HCT116 (cell line): ENCODE data around the gene PCDHA2. TPM values are rescaled to one million over a fixed set of nuclear protein-coding genes. Genes with fewer than 3 reads are reported as not detected.
"Not testable (repeated sequence)": the region's sequence is repeated elsewhere in the genome, so short reads cannot be mapped to it uniquely, and the experiment has no call there.

Experiments used
- ATAC-seq: fragments of 200-7000 bp; cut with Tn5 transposase; 2 replicates; pipeline ENCODE4 v1.9.1; 2020; ENCODE audit warnings: mild to moderate bottlenecking, moderate library complexity
- BruUV-seq: library from RNA; stranded (reverse); fragments of 400-500 nt; replicated peaks from 2 replicates; lab custom pipeline; 2021; lab: Mats Ljungman, UMichigan
- CTCF ChIA-PET: fragments of 300-600 bp; sonication (Branson Sonifier 250); formaldehyde crosslinking; loops from one replicate; lab custom pipeline; 2021; ENCODE audit warnings: antibody characterized with exemption; lab: Charles Lee
- POLR2A ChIA-PET: fragments of 300-600, 350-600 bp; sonication (Branson Sonifier 250); formaldehyde crosslinking; loops from one replicate; lab custom pipeline; 2021; ENCODE audit warnings: antibody characterized with exemption; lab: Charles Lee
- RAD21 ChIA-PET, 2 experiments: fragments of 300-600 bp; sonication (Branson Sonifier 250); formaldehyde crosslinking; loops; one replicate each; lab custom pipeline; 2023; ENCODE audit warnings: low total read pairs in 2 of 2; ENCODE audit not compliant: uncharacterized antibody in 2 of 2, unreplicated experiment in 2 of 2, low non-redundant PET in 1 of 2; lab: Charles Lee
- DNase-seq: peaks from one replicate; pipeline ENCODE4 v3.0.0-alpha.2; 2010; ENCODE audit warnings: low read depth, low spot score
- H2AFZ ChIP-seq: fragments of 200-600 bp; shearing (Covaris generic), sonication (generic); 2 replicates; pipeline ENCODE4 v1.6.1; 2017; ENCODE audit warnings: low read depth, mixed run types, mixed read lengths, antibody characterized with exemption, low read length; ENCODE audit not compliant: poor library complexity, severe bottlenecking
- H3K27ac ChIP-seq: 2 replicates; pipeline ENCODE4 v1.5.1; 2012; ENCODE audit warnings: low read depth, low read length
- H3K27me3 ChIP-seq: fragments of 200-600 bp; sonication (generic); 2 replicates; pipeline ENCODE4 v1.6.1; 2016; ENCODE audit warnings: mixed run types, low read length, mixed read lengths; ENCODE audit not compliant: insufficient read depth
- H3K36me3 ChIP-seq, 2 experiments: fragments of 200-500 bp in 1 of 2; fragments of 200-600 bp in 1 of 2; sonication (Bioruptor generic) in 1 of 2; sonication (generic) in 1 of 2; 2 replicates each; pipeline versions ENCODE4 v1.5.1 to v1.6.1; 2014 to 2016; ENCODE audit warnings: low read length in 2 of 2, inconsistent platforms in 1 of 2, mixed read lengths in 1 of 2, mixed run types in 1 of 2; ENCODE audit not compliant: insufficient read depth in 2 of 2, control insufficient read depth in 1 of 2
- H3K4me1 ChIP-seq, 2 experiments: fragments of 200-600 bp in 1 of 2; sonication (generic) in 1 of 2; 2 replicates each; pipeline versions ENCODE4 v1.5.1 to v1.6.1; 2012 to 2017; ENCODE audit warnings: low read length in 2 of 2, inconsistent platforms in 1 of 2, mild to moderate bottlenecking in 1 of 2, mixed read lengths in 1 of 2, mixed run types in 1 of 2, moderate library complexity in 1 of 2; ENCODE audit not compliant: insufficient read depth in 2 of 2, control insufficient read depth in 1 of 2
- H3K4me2 ChIP-seq: fragments of 200-600 bp; sonication (generic); 2 replicates; pipeline ENCODE4 v1.6.1; 2017; ENCODE audit warnings: mixed run types, low read length, mixed read lengths
- H3K4me3 ChIP-seq, 2 experiments: fragments of 200-600 bp in 1 of 2; sonication (generic) in 1 of 2; replicated peaks in 1 of 2; 2 replicates each; pipeline ENCODE4 v1.5.1; 2011 to 2016; ENCODE audit warnings: low read length in 2 of 2, control low read depth in 1 of 2, low read depth in 1 of 2, mild to moderate bottlenecking in 1 of 2, mixed read lengths in 1 of 2, mixed run types in 1 of 2
- H3K79me2 ChIP-seq: fragments of 200-600 bp; sonication (generic); 2 replicates; pipeline ENCODE4 v1.6.1; 2017; ENCODE audit warnings: mild to moderate bottlenecking, mixed run types, low read length, moderate library complexity, mixed read lengths; ENCODE audit not compliant: insufficient read depth
- H3K9ac ChIP-seq: fragments of 200-600 bp; sonication (generic); 2 replicates; pipeline ENCODE4 v1.6.1; 2016; ENCODE audit warnings: low read length, mixed read lengths
- H3K9me2 ChIP-seq: fragments of 200-600 bp; sonication (generic), shearing (Covaris generic); 2 replicates; pipeline ENCODE4 v1.6.1; 2017; ENCODE audit warnings: mixed run types, mild to moderate bottlenecking, moderate library complexity; ENCODE audit not compliant: insufficient read depth
- H3K9me3 ChIP-seq, 2 experiments: fragments of 200-500 bp in 1 of 2; fragments of 200-600 bp in 1 of 2; sonication (Bioruptor generic) in 1 of 2; sonication (generic) in 1 of 2; 2 replicates each; pipeline ENCODE4 v1.6.1; 2014 to 2017; ENCODE audit warnings: low read length in 2 of 2, mixed read lengths in 2 of 2, inconsistent platforms in 1 of 2, low read depth in 1 of 2, mild to moderate bottlenecking in 1 of 2, mixed run types in 1 of 2, moderate library complexity in 1 of 2; ENCODE audit not compliant: control insufficient read depth in 1 of 2, insufficient read depth in 1 of 2
- H4K20me1 ChIP-seq: fragments of 200-600 bp; sonication (generic), shearing (Covaris generic); 2 replicates; pipeline ENCODE4 v1.6.1; 2017; ENCODE audit warnings: mixed run types, mild to moderate bottlenecking, moderate library complexity; ENCODE audit not compliant: insufficient read depth
- CTCF ChIP-seq, 3 experiments: fragments of 200-600 bp in 1 of 3; sonication (generic) in 1 of 3; IDR thresholded peaks in 2 of 3; conservative IDR thresholded peaks in 1 of 3; 2 replicates each; pipeline ENCODE4 v1.5.1; 2012 to 2017; ENCODE audit warnings: low read depth in 2 of 3, low read length in 2 of 3, antibody characterized with exemption in 1 of 3, borderline replicate concordance in 1 of 3, control low read depth in 1 of 3, mild to moderate bottlenecking in 1 of 3, mixed read lengths in 1 of 3, mixed run types in 1 of 3, moderate library complexity in 1 of 3; ENCODE audit not compliant: insufficient read depth in 1 of 3
- REST ChIP-seq: IDR thresholded peaks from 2 replicates; pipeline ENCODE4 v1.6.1; 2012; ENCODE audit warnings: low read depth
- intact Hi-C: fragments of 100-400 bp; cut with micrococcal nuclease; formaldehyde crosslinking; loops from 2 replicates; pipeline ENCODE4 v1.10.0; 2022
- total RNA-seq: library from RNA; stranded (reverse); gene quantifications from one replicate; pipeline ENCODE4 v1.2.1, GENCODE V29; 2021; ENCODE audit not compliant: unreplicated experiment

Gene PCDHA2
- total RNA-seq, 1 experiment from 2014 or later, result not detected

GRCh38 chr5:140795259-140795641 lies 598 bp downstream of the PCDHA2 start:
- H3K36me3 ChIP-seq, result no peaks in the 10 kb centered on the region
- no peaks in the 10 kb centered on the region for H4K20me1 ChIP-seq
- no peak overlapping the region for H3K4me2 ChIP-seq
- no peak for TF ChIP-seq REST
- TF ChIP-seq CTCF (IDR thresholded peaks at IDR 0.05 in 2 of 3, conservative IDR thresholded peaks at IDR 0.05 in 1 of 3; ENCODE audit: borderline replicate concordance in 1 of 3, insufficient read depth in 1 of 3, low read depth in 2 of 3, low read length in 2 of 3), result peak in 2 of 3 experiments; percentile 19 to 28; a peak in 2 of 6 replicates
- TF ChIP-seq, all 23 proteins: peak for 1
- intact Hi-C loops, result no loop called here
- Histone ChIP-seq H3K27me3 (no peaks in the 10 kb centered on the region), H3K9ac (no peak overlapping the region), H3K79me2 (no peaks in the 10 kb centered on the region), H2AFZ (no peak overlapping the region), H3K4me1 (no peaks in the 10 kb centered on the region), H3K9me2 (no peaks in the 10 kb centered on the region), H3K4me3 (no peak overlapping the region), H3K9me3 (no peaks in the 10 kb centered on the region), H3K27ac (no peak overlapping the region)
- ATAC-seq (no peak), DNase-seq (no peak)
- ChIA-PET CTCF (no interaction called here), RAD21 (no interaction called here), POLR2A (no interaction called here)
- BruUV-seq, result no TSS peak

GRCh38 chr5:140796072-140796717 lies 1.5 kb downstream of the PCDHA2 start:
- H3K9me2 ChIP-seq, BruUV-seq, H3K27ac ChIP-seq, H3K9ac ChIP-seq, ATAC-seq, H4K20me1 ChIP-seq, DNase-seq, H3K79me2 ChIP-seq, H3K4me3 ChIP-seq, H3K4me1 ChIP-seq, H3K36me3 ChIP-seq, H3K27me3 ChIP-seq, intact Hi-C loops, CTCF ChIA-PET, H3K9me3 ChIP-seq, RAD21 ChIA-PET, POLR2A ChIA-PET, H2AFZ ChIP-seq, H3K4me2 ChIP-seq: not testable (repeated sequence)
